GM12865 (cell line): ENCODE results near the gene RAB27A.

Experiments used
- DNase-seq: peaks from one replicate; pipeline ENCODE4 v3.0.0; 2010; ENCODE audit warnings: low read depth
- H3K4me3 ChIP-seq: 2 replicates; pipeline ENCODE4 v1.5.1; 2011; ENCODE audit warnings: mild to moderate bottlenecking, low read depth, low read length, control low read depth
- TF ChIP-seq, protein P1 (sequence below): IDR thresholded peaks from 2 replicates; pipeline ENCODE4 v1.5.1; 2011; ENCODE audit warnings: low read length, control low read depth, low read depth, inconsistent platforms; ENCODE audit not compliant: insufficient read depth; ENCODE audit errors: missing control alignments

Gene RAB27A

GRCh38 chr15:55268176-55268695 is 21.4 kb downstream of the RAB27A start:
- DNase-seq: no peak
- TF ChIP-seq, protein P1, sequence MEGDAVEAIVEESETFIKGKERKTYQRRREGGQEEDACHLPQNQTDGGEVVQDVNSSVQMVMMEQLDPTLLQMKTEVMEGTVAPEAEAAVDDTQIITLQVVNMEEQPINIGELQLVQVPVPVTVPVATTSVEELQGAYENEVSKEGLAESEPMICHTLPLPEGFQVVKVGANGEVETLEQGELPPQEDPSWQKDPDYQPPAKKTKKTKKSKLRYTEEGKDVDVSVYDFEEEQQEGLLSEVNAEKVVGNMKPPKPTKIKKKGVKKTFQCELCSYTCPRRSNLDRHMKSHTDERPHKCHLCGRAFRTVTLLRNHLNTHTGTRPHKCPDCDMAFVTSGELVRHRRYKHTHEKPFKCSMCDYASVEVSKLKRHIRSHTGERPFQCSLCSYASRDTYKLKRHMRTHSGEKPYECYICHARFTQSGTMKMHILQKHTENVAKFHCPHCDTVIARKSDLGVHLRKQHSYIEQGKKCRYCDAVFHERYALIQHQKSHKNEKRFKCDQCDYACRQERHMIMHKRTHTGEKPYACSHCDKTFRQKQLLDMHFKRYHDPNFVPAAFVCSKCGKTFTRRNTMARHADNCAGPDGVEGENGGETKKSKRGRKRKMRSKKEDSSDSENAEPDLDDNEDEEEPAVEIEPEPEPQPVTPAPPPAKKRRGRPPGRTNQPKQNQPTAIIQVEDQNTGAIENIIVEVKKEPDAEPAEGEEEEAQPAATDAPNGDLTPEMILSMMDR: no peak
- no peak overlapping the region for H3K4me3 ChIP-seq

GRCh38 chr15:55267401-55268175 is 22.0 kb downstream of the RAB27A start:
- TF ChIP-seq, protein P1: no peak
- no peak overlapping the region for H3K4me3 ChIP-seq
- DNase-seq: peak; percentile 68

DNA sequence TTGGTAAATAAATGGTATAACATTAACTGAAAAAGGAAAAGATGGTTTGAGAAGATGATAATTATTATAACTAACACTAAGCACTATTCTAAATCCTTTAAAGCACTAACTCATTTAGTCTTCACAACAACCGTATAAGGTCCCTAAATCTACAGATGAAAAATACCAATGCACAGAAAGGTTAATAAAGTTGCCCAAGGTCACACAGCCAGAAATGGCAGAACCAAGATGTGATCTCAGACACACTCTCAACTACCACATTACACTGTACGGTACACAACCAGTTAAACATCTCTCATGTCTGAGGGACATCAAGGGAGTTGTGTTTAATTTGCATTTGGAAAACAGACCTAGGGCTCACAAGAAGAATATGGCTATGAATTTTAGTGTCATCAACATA is 23.1 kb downstream of the RAB27A start:
- TF ChIP-seq, protein P1: no peak
- no peak for DNase-seq
- H3K4me3 ChIP-seq: no peak overlapping the region

GRCh38 chr15:55260562-55261131 is 29.0 kb downstream of the RAB27A start:
- no peak for DNase-seq
- no peak overlapping the region for H3K4me3 ChIP-seq
- TF ChIP-seq, protein P1: no peak

DNA sequence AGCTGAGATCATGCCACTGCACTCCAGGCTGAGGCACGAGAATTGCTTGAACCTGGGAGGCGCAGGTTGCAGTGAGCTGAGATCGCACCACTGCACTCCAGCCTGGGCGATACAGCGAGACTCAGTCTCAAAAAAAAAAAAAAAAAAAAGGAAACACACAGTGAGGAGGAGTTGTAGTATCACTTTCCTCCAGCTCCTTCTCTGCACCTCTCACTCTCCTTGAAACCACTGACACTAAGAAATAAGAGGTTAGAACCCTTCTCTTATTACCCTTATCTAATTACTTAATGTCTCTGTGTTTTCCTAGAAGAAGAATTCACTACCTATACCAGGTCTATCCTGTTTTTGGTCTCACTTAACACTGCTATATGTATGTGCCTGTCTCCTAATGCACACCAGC is 31.7 kb downstream of the RAB27A start:
- TF ChIP-seq, protein P1: no peak
- no peak overlapping the region for H3K4me3 ChIP-seq
- DNase-seq: no peak

DNA sequence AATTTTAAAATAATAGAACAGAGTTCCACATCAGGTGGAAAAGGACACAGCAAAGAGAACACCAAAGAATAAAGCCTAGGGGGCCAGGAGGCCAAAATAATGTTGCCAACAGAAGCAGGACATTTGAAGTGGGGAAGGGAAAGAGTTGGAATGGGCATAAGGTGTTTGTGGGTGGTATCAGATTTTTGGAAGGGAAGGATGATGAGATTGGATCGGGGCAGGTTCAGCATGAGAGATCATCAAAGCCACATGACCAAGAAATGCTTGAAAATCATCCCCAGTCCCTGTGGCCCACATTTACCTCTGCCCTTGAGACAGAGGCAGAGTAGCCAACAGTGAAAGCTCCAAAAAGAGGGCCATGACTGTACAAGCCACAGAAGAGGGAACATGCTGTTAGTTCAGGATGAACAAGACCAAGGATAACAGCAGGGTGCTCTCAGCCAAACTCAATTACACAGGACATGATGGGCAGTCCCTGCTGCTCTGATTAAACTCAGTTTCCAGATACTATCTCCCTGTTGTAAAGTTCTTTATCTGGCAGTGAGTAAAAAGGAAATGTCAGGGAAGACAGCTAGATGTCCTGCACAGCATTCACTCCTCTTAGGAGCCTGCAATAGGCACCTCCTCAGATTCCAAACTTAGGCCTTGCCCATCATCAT is 32.5 kb downstream of the RAB27A start:
- no peak for DNase-seq
- TF ChIP-seq, protein P1: no peak
- H3K4me3 ChIP-seq: no peak overlapping the region
